BLaER1 treated with 17β-estradiol and CSF1 and Interleukin-3, amounts not matched to agents 10 nM and 100 nM (cell line): ENCODE measurements around the gene CTSH.

Experiments
- H3K27ac ChIP-seq, 11 experiments: shearing (Covaris generic); formaldehyde crosslinking; 2 replicates each; pipeline ENCODE4 v1.8.1; 2022
- H3K27me3 ChIP-seq, 11 experiments: shearing (Covaris generic); formaldehyde crosslinking; 2 replicates each; pipeline ENCODE4 v1.8.1; 2022
- H3K36me3 ChIP-seq, 11 experiments: shearing (Covaris generic); formaldehyde crosslinking; 2 replicates each; pipeline ENCODE4 v1.8.1; 2022
- H3K4me1 ChIP-seq, 10 experiments: shearing (Covaris generic); formaldehyde crosslinking; 2 replicates each; pipeline ENCODE4 v1.8.1; 2022
- H3K4me2 ChIP-seq, 11 experiments: shearing (Covaris generic); formaldehyde crosslinking; 2 replicates each; pipeline ENCODE4 v1.8.1; 2022
- H3K4me3 ChIP-seq, 10 experiments: shearing (Covaris generic); formaldehyde crosslinking; 2 replicates each; pipeline ENCODE4 v1.8.1; 2022
- H3K9ac ChIP-seq, 11 experiments: shearing (Covaris generic); formaldehyde crosslinking; 2 replicates each; pipeline ENCODE4 v1.8.1; 2022
- H3K9me3 ChIP-seq, 11 experiments: shearing (Covaris generic); formaldehyde crosslinking; replicated peaks in 1 of 11; 2 replicates each; pipeline ENCODE4 v1.8.1; 2022
- H4K20me1 ChIP-seq, 11 experiments: shearing (Covaris generic); formaldehyde crosslinking; 2 replicates each; pipeline ENCODE4 v1.8.1; 2022
- Cebpa-rat ChIP-seq, 11 experiments: shearing (Covaris generic); IDR thresholded peaks; 2 replicates each; pipeline ENCODE4 v1.8.1; 2022

Gene CTSH

DNA sequence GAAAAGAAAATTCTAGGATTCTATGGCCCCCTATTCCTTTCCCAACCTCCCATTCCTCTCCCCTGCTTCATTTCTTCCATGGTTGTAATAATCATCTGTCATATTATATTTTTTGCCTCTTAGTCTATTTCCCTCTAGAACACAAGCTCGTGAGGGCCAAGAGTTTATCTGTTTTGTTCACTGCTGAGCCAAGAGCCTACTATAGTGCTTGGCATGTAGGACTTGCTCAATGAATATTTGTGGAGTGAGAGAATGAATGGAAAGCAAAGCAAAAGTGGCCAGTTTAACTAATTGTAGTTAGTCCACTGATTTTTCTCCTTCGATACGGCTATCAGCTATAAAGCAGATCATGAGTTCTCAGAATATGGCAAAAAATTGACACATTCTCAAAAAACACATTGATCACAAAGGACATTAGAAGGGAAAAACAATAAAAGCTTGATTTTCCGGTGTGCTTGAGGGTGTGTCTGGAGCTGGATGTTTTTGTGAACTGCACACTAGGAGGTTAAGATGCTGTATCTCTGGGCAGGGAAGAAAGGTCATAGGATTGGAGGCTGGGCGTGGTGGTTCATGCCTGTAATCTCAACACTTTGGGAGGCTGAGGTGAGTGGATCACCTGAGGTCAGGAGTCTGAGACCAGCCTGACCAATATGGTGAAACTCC lies 25.0 kb upstream of the CTSH start:
- Histone ChIP-seq H3K4me1 (no peaks in the 10 kb centered on the region; a peak in 1 of 20 replicates), H3K9me3 (no peaks in the 10 kb centered on the region), H3K27ac (no peak overlapping the region), H3K4me2 (no peak overlapping the region), H3K9ac (no peak overlapping the region), H3K4me3 (no peak overlapping the region), H3K36me3 (no peaks in the 10 kb centered on the region), H3K27me3 (no peaks in the 10 kb centered on the region), H4K20me1 (no peaks in the 10 kb centered on the region)
- no peak for TF ChIP-seq Cebpa-rat (IDR thresholded peaks at IDR 0.05)

GRCh38 chr15:78968539-78969271 lies 23.9 kb upstream of the CTSH start:
- H3K27me3 ChIP-seq: no peaks in the 10 kb centered on the region
- no peak overlapping the region for H3K4me2 ChIP-seq
- H3K4me1 ChIP-seq: no peaks in the 10 kb centered on the region; a peak in 1 of 20 replicates
- H3K4me3 ChIP-seq: no peak overlapping the region
- H3K9ac ChIP-seq: no peak overlapping the region
- no peak overlapping the region for H3K27ac ChIP-seq
- TF ChIP-seq Cebpa-rat (IDR thresholded peaks at IDR 0.05): no peak
- H4K20me1 ChIP-seq: no peaks in the 10 kb centered on the region
- no peaks in the 10 kb centered on the region for H3K9me3 ChIP-seq
- H3K36me3 ChIP-seq: no peaks in the 10 kb centered on the region

DNA sequence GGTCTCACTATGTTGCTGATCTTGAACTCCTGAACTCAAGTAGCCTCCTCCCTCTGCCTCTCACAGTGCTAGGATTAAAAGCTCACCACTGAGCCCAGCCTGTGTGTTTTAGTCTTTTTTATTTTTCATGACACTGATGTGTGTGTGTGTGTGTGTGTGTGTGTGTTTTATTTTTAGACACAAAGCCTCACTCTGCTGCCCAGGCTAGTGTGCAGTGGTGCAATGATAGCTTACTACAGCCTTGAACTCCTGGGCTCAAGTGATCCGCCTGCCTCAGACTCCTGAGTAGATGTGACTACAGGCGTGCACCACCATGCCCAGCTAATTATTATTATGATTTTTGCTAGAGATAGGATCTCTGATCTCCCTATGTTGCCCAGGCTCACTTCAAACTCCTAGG lies 23.3 kb upstream of the CTSH start:
- TF ChIP-seq Cebpa-rat (IDR thresholded peaks at IDR 0.05): no peak
- Histone ChIP-seq H3K4me3 (no peak overlapping the region), H3K27me3 (no peaks in the 10 kb centered on the region), H4K20me1 (no peaks in the 10 kb centered on the region), H3K9ac (no peak overlapping the region), H3K9me3 (no peaks in the 10 kb centered on the region), H3K27ac (no peak overlapping the region), H3K36me3 (no peaks in the 10 kb centered on the region), H3K4me1 (no peaks in the 10 kb centered on the region; a peak in 1 of 20 replicates), H3K4me2 (no peak overlapping the region; a peak in 1 of 22 replicates)

- TF ChIP-seq Cebpa-rat (IDR thresholded peaks at IDR 0.05): no peak
- no peaks in the 10 kb centered on the region for H3K9me3 ChIP-seq
- no peaks in the 10 kb centered on the region for H3K36me3 ChIP-seq
- H4K20me1 ChIP-seq: no peaks in the 10 kb centered on the region
- no peak overlapping the region for H3K4me3 ChIP-seq
- H3K9ac ChIP-seq: no peak overlapping the region
- H3K27ac ChIP-seq: no peak overlapping the region
- no peaks in the 10 kb centered on the region for H3K4me1 ChIP-seq
- H3K27me3 ChIP-seq: no peaks in the 10 kb centered on the region
- no peak overlapping the region for H3K4me2 ChIP-seq
Observed at GRCh38 chr15:78960308-78960707, 15.5 kb upstream of the CTSH start.

- TF ChIP-seq Cebpa-rat (IDR thresholded peaks at IDR 0.05): no peak
- Histone ChIP-seq H3K4me1 (no peaks in the 10 kb centered on the region), H4K20me1 (no peaks in the 10 kb centered on the region), H3K4me2 (no peak overlapping the region), H3K9me3 (no peaks in the 10 kb centered on the region), H3K36me3 (no peaks in the 10 kb centered on the region), H3K4me3 (no peak overlapping the region), H3K27me3 (no peaks in the 10 kb centered on the region), H3K27ac (no peak overlapping the region), H3K9ac (no peak overlapping the region)
Observed at GRCh38 chr15:78959360-78959759, 14.5 kb upstream of the CTSH start.

- no peak for TF ChIP-seq Cebpa-rat (IDR thresholded peaks at IDR 0.05)
- Histone ChIP-seq H3K27ac (no peak overlapping the region), H3K4me3 (no peak overlapping the region), H3K4me1 (peaks cover 0 to 3% (median under 1%) of the 10 kb centered on the region in 10 experiments; a peak in 5 of 20 replicates), H3K4me2 (no peak overlapping the region), H3K9me3 (no peaks in the 10 kb centered on the region), H3K27me3 (no peaks in the 10 kb centered on the region), H3K9ac (no peak overlapping the region), H4K20me1 (no peaks in the 10 kb centered on the region), H3K36me3 (no peaks in the 10 kb centered on the region)
Observed at GRCh38 chr15:78957416-78958093, 12.7 kb upstream of the CTSH start.

DNA sequence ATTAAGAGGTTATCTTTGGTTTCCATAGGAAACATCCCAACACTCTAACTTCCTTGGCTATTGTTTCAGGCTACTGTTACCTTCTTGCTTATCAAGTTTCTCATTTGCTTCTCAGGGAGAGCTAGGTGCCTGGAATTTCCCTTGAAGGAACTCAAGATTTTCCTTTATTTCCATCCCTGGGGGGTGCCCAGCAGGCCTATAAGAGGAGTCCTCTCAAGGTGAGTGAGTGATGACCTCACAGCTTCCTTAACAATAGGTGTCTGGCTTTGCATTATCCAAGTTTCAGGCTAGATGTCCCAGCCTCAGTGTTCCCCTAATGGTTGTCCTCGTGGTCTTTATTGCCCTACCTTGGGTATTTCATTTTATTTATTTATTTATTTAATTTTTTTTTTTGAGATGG lies 12.1 kb upstream of the CTSH start:
- Histone ChIP-seq H3K27me3 (no peaks in the 10 kb centered on the region), H3K4me3 (no peak overlapping the region), H3K4me2 (no peak overlapping the region), H3K9me3 (no peaks in the 10 kb centered on the region), H3K36me3 (no peaks in the 10 kb centered on the region), H3K9ac (no peak overlapping the region), H3K27ac (no peak overlapping the region), H4K20me1 (no peaks in the 10 kb centered on the region), H3K4me1 (peaks cover 4 to 9% (median 6%) of the 10 kb centered on the region in 10 experiments)
- no peak for TF ChIP-seq Cebpa-rat (IDR thresholded peaks at IDR 0.05)

GRCh38 chr15:78955355-78955754 lies 10.5 kb upstream of the CTSH start:
- Histone ChIP-seq H4K20me1 (no peaks in the 10 kb centered on the region), H3K9me3 (no peaks in the 10 kb centered on the region), H3K9ac (no peak overlapping the region), H3K4me3 (no peak overlapping the region), H3K4me1 (peaks cover 18 to 24% (median 21%) of the 10 kb centered on the region in 10 experiments), H3K27ac (no peak overlapping the region), H3K36me3 (no peaks in the 10 kb centered on the region), H3K4me2 (no peak overlapping the region), H3K27me3 (no peaks in the 10 kb centered on the region)
- no peak for TF ChIP-seq Cebpa-rat (IDR thresholded peaks at IDR 0.05)

GRCh38 chr15:78951841-78952238 lies 7.0 kb upstream of the CTSH start:
- Histone ChIP-seq H3K4me1 (peaks cover 18 to 35% (median 23%) of the 10 kb centered on the region in 10 experiments), H3K9me3 (no peaks in the 10 kb centered on the region), H3K36me3 (no peaks in the 10 kb centered on the region), H3K27me3 (no peaks in the 10 kb centered on the region), H3K9ac (no peak overlapping the region), H4K20me1 (no peaks in the 10 kb centered on the region), H3K4me2 (peak overlapping the region; percentile 60 to 86 (median 75)), H3K27ac (no peak overlapping the region; a peak in 1 of 22 replicates), H3K4me3 (no peak overlapping the region)
- TF ChIP-seq Cebpa-rat (IDR thresholded peaks at IDR 0.05): no peak
